GM12892 (cell line): ENCODE data around the gene JARID2.

Experiments used
- POLR2A ChIP-seq: IDR thresholded peaks from 2 replicates; pipeline ENCODE4 v1.6.1; 2011; ENCODE audit warnings: low read depth, low read length, control low read depth
- POLR2AphosphoS5 ChIP-seq: IDR thresholded peaks from 2 replicates; pipeline ENCODE4 v1.6.1; 2011; ENCODE audit warnings: low read depth, low read length, control low read depth
- TAF1 ChIP-seq: IDR thresholded peaks from 2 replicates; pipeline ENCODE4 v1.6.1; 2011; ENCODE audit warnings: low read depth, mild to moderate bottlenecking, control low read depth, low read length, borderline replicate concordance

DNA sequence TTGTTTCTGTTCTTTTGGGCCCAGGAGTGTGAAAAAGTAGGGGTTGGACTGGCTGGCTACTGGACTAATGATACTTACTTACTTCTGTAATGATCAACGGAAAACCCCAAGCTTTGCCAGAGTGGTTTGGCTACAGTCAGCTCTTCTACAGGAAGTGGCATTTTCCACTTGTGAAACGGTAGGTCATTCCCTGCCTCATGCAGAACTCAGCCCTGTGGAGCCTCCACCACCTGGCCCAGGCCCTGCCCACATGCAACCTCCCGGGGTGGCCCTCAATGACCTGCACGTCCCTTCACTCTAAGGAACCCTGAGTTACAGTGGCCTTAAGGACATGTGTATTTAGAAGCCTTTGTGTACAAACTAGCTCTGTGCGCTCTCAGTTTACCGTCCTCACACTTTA is 276.6 kb downstream of the JARID2 start:
- TF ChIP-seq POLR2A = no peak
- no peak for TF ChIP-seq POLR2AphosphoS5
- TF ChIP-seq TAF1 = no peak
